HEK293 (cell line): ENCODE data around the gene GJA9.

Experiments
- KLF10 ChIP-seq: fragments of 450-650 bp; IDR thresholded peaks from 2 replicates; pipeline ENCODE4 v1.5.1; 2018; ENCODE audit warnings: missing biosample characterization, mild to moderate bottlenecking, missing genetic modification characterization
- ZNF24 ChIP-seq: fragments of 450-650 bp; formaldehyde crosslinking; IDR thresholded peaks from 2 replicates; pipeline ENCODE4 v1.5.1; 2016; ENCODE audit warnings: missing biosample characterization, missing genetic modification characterization
- ZNF248 ChIP-seq: fragments of 450-650 bp; formaldehyde crosslinking; IDR thresholded peaks from 2 replicates; pipeline ENCODE4 v1.5.1; 2017; ENCODE audit warnings: missing biosample characterization, missing genetic modification characterization
- ZNF366 ChIP-seq: fragments of 450-650 bp; formaldehyde crosslinking; conservative IDR thresholded peaks from 2 replicates; pipeline ENCODE4 v1.5.1; 2016; ENCODE audit warnings: missing biosample characterization, missing genetic modification characterization
- ZNF558 ChIP-seq: fragments of 450-650 bp; formaldehyde crosslinking; IDR thresholded peaks from 2 replicates; pipeline ENCODE4 v1.5.1; 2016; ENCODE audit warnings: missing biosample characterization, missing genetic modification characterization
- ZNF626 ChIP-seq: fragments of 450-650 bp; sonication (Bioruptor Pico); formaldehyde crosslinking; IDR thresholded peaks from 2 replicates; pipeline ENCODE4 v1.5.1; 2018; ENCODE audit warnings: missing biosample characterization, missing genetic modification characterization, inconsistent platforms
- ZNF791 ChIP-seq: fragments of 450-650 bp; formaldehyde crosslinking; IDR thresholded peaks from 2 replicates; pipeline ENCODE4 v1.5.1; 2016; ENCODE audit warnings: missing biosample characterization, missing genetic modification characterization
- ZNF830 ChIP-seq: fragments of 450-650 bp; IDR thresholded peaks from 2 replicates; pipeline ENCODE4 v1.5.0; 2018; ENCODE audit warnings: missing biosample characterization, missing genetic modification characterization, low read depth, mild to moderate bottlenecking, moderate library complexity
- ZNF837 ChIP-seq: fragments of 450-650 bp; formaldehyde crosslinking; IDR thresholded peaks from 2 replicates; pipeline ENCODE4 v1.5.1; 2016; ENCODE audit warnings: missing biosample characterization, missing genetic modification characterization
- TF ChIP-seq, protein P1 (sequence below): fragments of 450-650 bp; formaldehyde crosslinking; IDR thresholded peaks from 2 replicates; pipeline ENCODE4 v1.5.1; 2016; ENCODE audit warnings: missing biosample characterization, missing genetic modification characterization

Gene GJA9

GRCh38 chr1:38826262-38826661 lies 55.1 kb downstream of the GJA9 start (continued):
- no peak for TF ChIP-seq ZNF366 (tag by site-specific recombination)
- TF ChIP-seq ZNF830 (tag by site-specific recombination), result no peak
- no peak for TF ChIP-seq ZNF558
- TF ChIP-seq ZNF248 (tag by site-specific recombination), result no peak
- TF ChIP-seq ZNF837, result no peak
- TF ChIP-seq, protein P1, sequence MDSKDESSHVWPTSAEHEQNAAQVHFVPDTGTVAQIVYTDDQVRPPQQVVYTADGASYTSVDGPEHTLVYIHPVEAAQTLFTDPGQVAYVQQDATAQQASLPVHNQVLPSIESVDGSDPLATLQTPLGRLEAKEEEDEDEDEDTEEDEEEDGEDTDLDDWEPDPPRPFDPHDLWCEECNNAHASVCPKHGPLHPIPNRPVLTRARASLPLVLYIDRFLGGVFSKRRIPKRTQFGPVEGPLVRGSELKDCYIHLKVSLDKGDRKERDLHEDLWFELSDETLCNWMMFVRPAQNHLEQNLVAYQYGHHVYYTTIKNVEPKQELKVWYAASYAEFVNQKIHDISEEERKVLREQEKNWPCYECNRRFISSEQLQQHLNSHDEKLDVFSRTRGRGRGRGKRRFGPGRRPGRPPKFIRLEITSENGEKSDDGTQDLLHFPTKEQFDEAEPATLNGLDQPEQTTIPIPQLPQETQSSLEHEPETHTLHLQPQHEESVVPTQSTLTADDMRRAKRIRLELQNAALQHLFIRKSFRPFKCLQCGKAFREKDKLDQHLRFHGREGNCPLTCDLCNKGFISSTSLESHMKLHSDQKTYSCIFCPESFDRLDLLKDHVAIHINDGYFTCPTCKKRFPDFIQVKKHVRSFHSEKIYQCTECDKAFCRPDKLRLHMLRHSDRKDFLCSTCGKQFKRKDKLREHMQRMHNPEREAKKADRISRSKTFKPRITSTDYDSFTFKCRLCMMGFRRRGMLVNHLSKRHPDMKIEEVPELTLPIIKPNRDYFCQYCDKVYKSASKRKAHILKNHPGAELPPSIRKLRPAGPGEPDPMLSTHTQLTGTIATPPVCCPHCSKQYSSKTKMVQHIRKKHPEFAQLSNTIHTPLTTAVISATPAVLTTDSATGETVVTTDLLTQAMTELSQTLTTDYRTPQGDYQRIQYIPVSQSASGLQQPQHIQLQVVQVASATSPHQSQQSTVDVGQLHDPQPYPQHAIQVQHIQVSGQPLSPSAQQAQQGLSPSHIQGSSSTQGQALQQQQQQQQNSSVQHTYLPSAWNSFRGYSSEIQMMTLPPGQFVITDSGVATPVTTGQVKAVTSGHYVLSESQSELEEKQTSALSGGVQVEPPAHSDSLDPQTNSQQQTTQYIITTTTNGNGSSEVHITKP (tag by site-specific recombination), result no peak
- TF ChIP-seq KLF10 (tag by site-specific recombination), result no peak
- 0 out of 2 replicates have a peak, but pooled peaks have one; percentile 20 for TF ChIP-seq ZNF24 (tag by site-specific recombination)
- TF ChIP-seq ZNF791 (tag by site-specific recombination), result no peak
- no peak for TF ChIP-seq ZNF626 (tag by site-specific recombination)
